MM.1S (cell line): ENCODE data around the gene VDAC1.

ENCODE experiments used
- DNase-seq: peaks from one replicate; pipeline ENCODE4 v3.0.0-alpha.2; 2015
- H2AFZ ChIP-seq: fragments of 300-600 bp; sonication (generic); 2 replicates; pipeline ENCODE4 v1.6.0; 2016; ENCODE audit warnings: antibody characterized with exemption, low read length
- H3F3A ChIP-seq: fragments of 300-600 bp; sonication (generic); 2 replicates; pipeline ENCODE4 v1.6.1; 2016; ENCODE audit warnings: mild to moderate bottlenecking, antibody characterized with exemption, low read length, moderate library complexity, mixed read lengths; ENCODE audit not compliant: insufficient read depth
- H3K27ac ChIP-seq: fragments of 300-600 bp; sonication (generic); 2 replicates; pipeline ENCODE4 v1.5.1; 2016; ENCODE audit warnings: mild to moderate bottlenecking, low read length
- H3K27me3 ChIP-seq: fragments of 300-600 bp; sonication (generic); replicated peaks from 2 replicates; pipeline ENCODE4 v1.6.0; 2016; ENCODE audit warnings: low read length; ENCODE audit not compliant: insufficient read depth
- H3K36me3 ChIP-seq: fragments of 300-600 bp; sonication (generic); replicated peaks from 2 replicates; pipeline ENCODE4 v1.6.1; 2016; ENCODE audit warnings: mild to moderate bottlenecking, low read length, mixed read lengths; ENCODE audit not compliant: insufficient read depth
- H3K4me1 ChIP-seq: fragments of 300-600 bp; sonication (generic); 2 replicates; pipeline ENCODE4 v1.6.1; 2016; ENCODE audit warnings: low read length, mixed read lengths
- H3K4me2 ChIP-seq: fragments of 300-600 bp; sonication (generic); 2 replicates; pipeline ENCODE4 v1.6.0; 2016; ENCODE audit warnings: low read depth, low read length
- H3K4me3 ChIP-seq: fragments of 300-600 bp; sonication (generic); 2 replicates; pipeline ENCODE4 v1.5.1; 2016; ENCODE audit warnings: low read length, mixed read lengths
- H3K79me2 ChIP-seq: fragments of 300-600 bp; sonication (generic); 2 replicates; pipeline ENCODE4 v1.6.1; 2016; ENCODE audit warnings: mixed run types, low read length, mixed read lengths
- H3K9ac ChIP-seq: fragments of 300-600 bp; sonication (generic); 2 replicates; pipeline ENCODE4 v1.6.1; 2016; ENCODE audit warnings: low read length, mixed read lengths
- H3K9me2 ChIP-seq: fragments of 300-600 bp; sonication (generic); replicated peaks from 2 replicates; pipeline ENCODE4 v1.6.1; 2016; ENCODE audit warnings: mild to moderate bottlenecking, low read length, mixed read lengths; ENCODE audit not compliant: insufficient read depth
- H3K9me3 ChIP-seq: fragments of 300-600 bp; sonication (generic); replicated peaks from 2 replicates; pipeline ENCODE4 v1.6.1; 2016; ENCODE audit warnings: mild to moderate bottlenecking, low read length, mixed read lengths; ENCODE audit not compliant: insufficient read depth
- H4K20me1 ChIP-seq: fragments of 300-600 bp; sonication (generic); 2 replicates; pipeline ENCODE4 v1.6.1; 2016; ENCODE audit warnings: mild to moderate bottlenecking, low read length, moderate library complexity, mixed read lengths; ENCODE audit not compliant: insufficient read depth
- CTCF ChIP-seq: fragments of 300-600 bp; sonication (generic); IDR thresholded peaks from 2 replicates; pipeline ENCODE4 v1.5.1; 2016; ENCODE audit warnings: antibody characterized with exemption, low read length, mixed read lengths
- EZH2 ChIP-seq: fragments of 300-600 bp; sonication (generic); optimal IDR thresholded peaks from 2 replicates; pipeline ENCODE3; 2017; ENCODE audit warnings: low read depth, mild to moderate bottlenecking, antibody characterized with exemption, low read length, mixed read lengths
- EZH2phosphoT487 ChIP-seq: fragments of 300-600 bp; sonication (generic); IDR thresholded peaks from 2 replicates; pipeline ENCODE4 v1.6.1; 2018; ENCODE audit warnings: antibody characterized with exemption, low read length

The VDAC1 gene

DNA sequence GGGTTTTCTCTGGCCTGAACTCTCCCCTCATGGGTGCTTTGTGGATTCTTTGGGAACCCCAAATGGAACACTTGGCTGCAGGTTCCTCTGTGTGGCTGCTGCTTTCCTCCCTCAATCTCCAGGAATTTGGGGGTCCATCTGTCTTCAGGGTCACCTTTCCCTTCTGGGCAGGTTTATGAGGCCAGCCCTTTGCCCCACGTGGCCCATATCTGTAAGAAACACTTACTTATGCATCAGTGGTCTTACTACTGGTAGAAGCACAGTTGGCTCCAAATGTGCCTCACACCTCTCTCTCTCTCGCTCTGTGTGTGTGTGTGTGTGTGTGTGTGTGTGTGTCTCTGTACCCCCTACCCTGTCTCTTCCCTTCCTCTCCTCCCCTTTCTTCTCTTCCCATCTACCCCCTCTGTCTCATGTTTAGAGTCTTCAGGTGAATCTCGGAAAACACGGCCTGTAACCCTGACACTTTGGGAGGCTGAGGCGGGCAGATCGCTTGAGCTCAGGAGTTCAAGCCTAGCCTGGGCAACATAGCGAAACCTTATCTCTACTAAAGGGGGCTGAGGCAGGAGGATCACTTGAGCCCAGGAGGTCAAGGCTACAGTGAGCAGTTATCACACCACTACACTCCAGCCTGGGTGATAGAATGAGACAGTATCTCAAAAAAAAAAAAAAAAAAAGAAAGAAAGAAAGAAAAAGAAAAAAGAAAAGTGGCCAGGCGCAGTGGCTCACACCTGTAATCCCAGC lies 63.1 kb downstream of the VDAC1 start:
- Histone ChIP-seq H3K79me2 (no peaks in the 10 kb centered on the region), H3K27me3 (no peaks in the 10 kb centered on the region), H3K4me2 (no peak overlapping the region), H3K9me2 (no peaks in the 10 kb centered on the region), H3K9me3 (no peaks in the 10 kb centered on the region), H3K4me3 (no peak overlapping the region), H3K9ac (no peak overlapping the region), H2AFZ (no peak overlapping the region), H4K20me1 (no peaks in the 10 kb centered on the region), H3F3A (0 out of 2 replicates have a peak, but pooled peaks cover 10% of the 10 kb centered on the region), H3K27ac (no peak overlapping the region), H3K4me1 (peaks cover 14% of the 10 kb centered on the region), H3K36me3 (no peaks in the 10 kb centered on the region)
- no peak for TF ChIP-seq CTCF
- no peak for TF ChIP-seq EZH2phosphoT487
- no peak for TF ChIP-seq EZH2
- DNase-seq: no peak

DNA sequence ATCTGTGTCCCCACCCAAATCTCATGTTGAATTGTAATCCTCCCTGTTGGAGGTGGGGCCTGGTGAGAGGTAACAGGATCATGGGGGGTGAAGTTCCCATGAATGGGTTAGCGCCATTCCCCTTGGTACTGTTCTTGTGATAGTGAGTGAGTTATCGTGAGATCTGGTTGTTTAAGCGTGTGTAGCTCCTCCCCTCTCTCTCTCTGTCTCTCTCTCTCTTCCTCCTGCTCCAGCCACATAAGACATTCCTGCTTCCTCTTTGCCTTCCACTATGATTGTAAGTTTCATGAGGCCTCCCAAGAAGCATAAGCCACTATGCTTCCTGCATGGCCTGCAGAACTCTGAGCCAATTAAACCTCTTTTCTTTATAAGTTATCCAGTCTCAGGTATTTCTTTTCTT lies 65.1 kb downstream of the VDAC1 start:
- H3K9ac ChIP-seq: no peak overlapping the region
- H2AFZ ChIP-seq: no peak overlapping the region
- H3K4me3 ChIP-seq: no peak overlapping the region
- DNase-seq: no peak
- TF ChIP-seq EZH2phosphoT487 (no peak), CTCF (no peak), EZH2 (no peak)
- peaks cover 10% of the 10 kb centered on the region for H3K4me1 ChIP-seq
- peak overlapping the region; percentile 27; the same call in 1 of the 2 replicates for H3K4me2 ChIP-seq
- H3K27me3 ChIP-seq: no peaks in the 10 kb centered on the region
- no peaks in the 10 kb centered on the region for H4K20me1 ChIP-seq
- no peak overlapping the region for H3K27ac ChIP-seq
- H3K36me3 ChIP-seq: no peaks in the 10 kb centered on the region
- H3K9me3 ChIP-seq: no peaks in the 10 kb centered on the region
- H3K9me2 ChIP-seq: no peaks in the 10 kb centered on the region
- no peaks in the 10 kb centered on the region for H3K79me2 ChIP-seq
- 0 out of 2 replicates have a peak, but pooled peaks cover 10% of the 10 kb centered on the region for H3F3A ChIP-seq

GRCh38 chr5:133938929-133939328 lies 65.8 kb downstream of the VDAC1 start:
- Histone ChIP-seq H3K27ac (no peak overlapping the region), H3K27me3 (no peaks in the 10 kb centered on the region), H3F3A (0 out of 2 replicates have a peak, but pooled peaks cover 10% of the 10 kb centered on the region), H3K79me2 (no peaks in the 10 kb centered on the region), H3K4me1 (peaks cover 5% of the 10 kb centered on the region; the same call in 1 of the 2 replicates), H3K4me3 (no peak overlapping the region), H2AFZ (no peak overlapping the region), H3K4me2 (peak overlapping the region; percentile 27; the same call in 1 of the 2 replicates), H3K36me3 (no peaks in the 10 kb centered on the region), H3K9ac (no peak overlapping the region), H3K9me3 (no peaks in the 10 kb centered on the region), H3K9me2 (no peaks in the 10 kb centered on the region), H4K20me1 (no peaks in the 10 kb centered on the region)
- peak; percentile 43 for DNase-seq
- no peak for TF ChIP-seq CTCF
- TF ChIP-seq EZH2phosphoT487: no peak
- TF ChIP-seq EZH2: no peak
